Activated CD4-positive, alpha-beta T cell treated with anti-CD3 and anti-CD28 coated beads, Interleukin-2, Interleukin-6, amounts not matched to agents 100 ng/mL and 50 ng/mL, durations not matched to agents 16 hours and 8 hours (primary cell): ENCODE data around the gene KIF14.
"Not testable (repeated sequence)": the region's sequence is repeated elsewhere in the genome, so short reads cannot be mapped to it uniquely, and the experiment has no call there.

ENCODE experiments used
- DNase-seq: peaks from one replicate; pipeline ENCODE4 v3.0.0-alpha.2; 2020

KIF14 gene

DNA sequence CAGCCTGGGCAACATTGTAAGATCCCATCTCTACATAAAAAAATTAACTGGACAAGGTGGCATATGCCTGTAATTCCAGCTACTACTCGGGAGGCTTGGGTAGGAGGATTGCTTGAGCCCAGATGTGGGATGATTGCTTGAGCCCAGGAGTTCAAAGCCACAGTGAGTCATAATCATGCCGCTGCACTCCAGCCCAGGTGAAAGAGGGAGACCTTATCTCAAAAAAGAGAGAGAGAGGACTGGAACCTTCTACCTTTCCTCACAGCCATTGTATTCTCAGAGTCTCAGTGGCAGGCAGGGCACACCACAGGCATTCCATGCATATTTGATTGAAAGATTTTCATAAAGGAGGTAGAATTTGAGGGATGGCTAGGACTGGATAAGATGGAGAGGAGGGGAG, 78.4 kb downstream of the KIF14 start:
- DNase-seq: no peak

DNA sequence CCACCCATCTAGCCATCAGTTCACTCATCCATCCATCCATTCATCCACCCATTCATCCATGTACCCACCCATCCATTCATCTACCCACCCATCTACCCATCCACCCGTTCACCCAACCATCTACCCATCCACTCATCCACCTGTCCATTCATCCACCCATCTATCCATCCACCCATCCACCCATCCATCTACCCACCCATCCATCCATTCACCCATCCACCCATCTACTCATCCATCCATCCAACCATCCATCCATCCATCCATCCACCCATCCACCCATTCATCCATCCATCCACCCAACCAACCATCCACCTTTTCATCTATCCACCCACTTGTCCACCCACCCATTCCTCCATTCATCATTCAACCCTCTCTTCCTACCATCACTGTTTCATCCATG, 80.3 kb downstream of the KIF14 start:
- DNase-seq: no peak

DNA sequence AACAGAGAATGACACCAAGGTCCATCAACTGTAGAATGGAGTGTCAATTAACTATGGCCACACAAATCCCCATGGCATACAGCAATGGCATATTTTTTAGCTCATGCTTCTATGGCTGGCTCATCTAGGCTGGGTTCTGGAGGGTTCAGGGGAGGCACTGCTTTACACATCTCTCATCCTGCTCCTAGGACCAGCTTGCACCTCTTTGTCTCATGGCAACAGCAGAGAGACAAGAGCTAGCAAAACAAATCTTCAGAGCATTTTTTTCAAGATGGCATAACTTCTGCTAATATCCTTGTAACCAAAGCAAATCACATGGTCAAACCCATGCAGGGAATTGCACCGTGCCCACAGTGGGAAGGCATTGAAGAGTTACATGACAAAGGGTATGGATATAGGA, 82.4 kb downstream of the KIF14 start:
- DNase-seq: no peak

DNA sequence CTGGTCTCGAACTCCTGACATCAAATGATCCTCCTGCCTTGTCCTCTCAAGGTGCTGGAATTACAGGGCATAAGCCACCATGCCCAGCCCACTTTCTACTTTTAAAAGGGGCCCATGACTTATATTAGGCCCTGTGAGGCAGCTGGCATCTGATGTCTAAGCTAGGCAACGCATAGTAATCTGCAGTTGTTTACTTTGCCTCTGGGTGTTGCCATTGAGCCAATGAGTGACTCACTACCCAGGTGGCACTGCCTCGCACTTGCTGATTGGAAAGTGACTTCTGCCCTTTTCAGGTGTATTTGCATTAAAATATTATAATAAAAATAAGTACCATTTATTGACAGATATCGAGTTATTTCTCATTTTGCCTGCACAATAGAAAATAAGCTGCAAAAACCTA, 84.9 kb downstream of the KIF14 start:
- DNase-seq: peak; percentile 30

DNA sequence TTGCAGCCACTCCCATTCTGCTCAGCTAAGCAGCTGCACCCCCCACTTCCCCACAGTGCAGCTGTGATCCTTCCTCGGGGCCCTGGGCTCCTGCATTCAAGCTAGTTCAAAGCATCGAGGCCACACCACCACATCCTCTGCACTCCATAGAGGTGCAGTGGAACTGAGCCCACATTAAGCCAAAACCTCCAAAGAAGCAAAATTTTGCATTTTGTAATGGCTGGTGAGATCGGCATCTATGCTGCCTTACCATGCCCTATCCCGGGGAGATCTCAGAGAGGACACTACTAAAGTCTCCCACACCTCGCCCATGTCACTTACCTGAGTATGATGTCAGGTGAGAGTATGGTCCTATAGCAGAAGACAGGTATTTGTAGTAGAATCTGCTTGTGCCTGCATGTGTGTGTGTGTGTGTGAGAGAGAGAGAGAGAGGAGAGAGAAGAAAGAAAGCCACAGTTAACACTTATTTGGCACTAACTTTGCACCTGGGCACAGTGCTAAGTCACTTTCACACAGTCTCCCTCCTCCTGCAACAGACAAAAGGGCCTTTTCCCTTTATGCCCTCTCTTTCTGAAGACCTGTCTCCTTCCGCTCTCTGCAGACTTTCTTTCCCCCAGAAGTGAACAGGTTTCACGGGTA, 89.8 kb downstream of the KIF14 start:
- DNase-seq: no peak

DNA sequence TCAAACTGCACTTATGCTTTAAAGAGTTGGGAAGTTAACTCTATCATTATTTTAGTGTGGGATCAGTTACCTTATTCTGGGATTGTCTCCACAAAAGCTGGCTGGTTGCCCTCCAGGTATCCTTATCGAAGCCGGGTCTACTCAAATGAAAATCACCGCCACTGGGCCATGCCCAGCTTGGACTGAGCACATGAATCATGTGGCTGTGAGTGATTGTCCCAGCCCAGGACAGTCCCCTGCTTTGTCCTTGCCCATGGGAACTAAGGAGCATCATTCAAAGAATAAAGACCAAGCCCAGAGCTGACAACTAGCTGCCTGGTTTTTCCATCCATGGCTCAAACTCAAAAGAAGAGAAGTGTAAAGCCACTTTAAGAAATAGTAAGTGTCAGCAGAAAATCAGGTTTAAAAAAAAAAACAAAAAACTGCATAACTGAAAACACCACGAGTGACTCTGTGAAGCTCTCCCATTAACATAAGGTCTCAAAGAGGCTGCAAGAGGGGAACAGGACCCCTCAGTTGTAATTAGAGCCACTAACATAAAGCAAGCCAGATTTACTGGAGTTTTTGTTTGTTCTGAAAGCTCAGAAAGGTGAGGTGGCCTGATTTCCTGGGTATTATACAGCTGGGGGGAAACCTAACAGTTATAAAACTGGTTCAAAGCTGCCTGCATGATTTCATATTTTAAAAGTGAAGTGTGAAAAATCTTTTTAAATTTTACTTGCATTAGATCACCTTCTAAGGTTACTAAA, 91.5 kb downstream of the KIF14 start:
- DNase-seq: no peak

DNA sequence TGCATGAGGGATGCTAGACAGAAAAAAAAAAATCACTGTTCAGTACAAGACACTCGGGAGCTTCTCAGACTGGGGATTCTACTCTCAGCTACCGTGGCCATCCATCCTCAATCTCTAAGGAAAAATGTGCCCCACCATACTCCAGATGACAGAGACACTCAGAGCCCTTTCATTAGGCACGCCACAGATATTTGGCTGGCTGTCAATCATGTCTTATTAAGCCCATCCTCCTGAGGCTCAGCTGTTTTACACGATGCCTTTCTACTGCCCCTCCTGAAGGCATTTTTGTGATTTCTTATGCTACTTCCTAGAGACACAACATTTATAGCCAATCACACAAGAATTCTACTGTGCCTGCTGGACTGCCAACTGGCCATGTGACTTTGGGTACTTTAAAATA, 92.9 kb downstream of the KIF14 start:
- no peak for DNase-seq

DNA sequence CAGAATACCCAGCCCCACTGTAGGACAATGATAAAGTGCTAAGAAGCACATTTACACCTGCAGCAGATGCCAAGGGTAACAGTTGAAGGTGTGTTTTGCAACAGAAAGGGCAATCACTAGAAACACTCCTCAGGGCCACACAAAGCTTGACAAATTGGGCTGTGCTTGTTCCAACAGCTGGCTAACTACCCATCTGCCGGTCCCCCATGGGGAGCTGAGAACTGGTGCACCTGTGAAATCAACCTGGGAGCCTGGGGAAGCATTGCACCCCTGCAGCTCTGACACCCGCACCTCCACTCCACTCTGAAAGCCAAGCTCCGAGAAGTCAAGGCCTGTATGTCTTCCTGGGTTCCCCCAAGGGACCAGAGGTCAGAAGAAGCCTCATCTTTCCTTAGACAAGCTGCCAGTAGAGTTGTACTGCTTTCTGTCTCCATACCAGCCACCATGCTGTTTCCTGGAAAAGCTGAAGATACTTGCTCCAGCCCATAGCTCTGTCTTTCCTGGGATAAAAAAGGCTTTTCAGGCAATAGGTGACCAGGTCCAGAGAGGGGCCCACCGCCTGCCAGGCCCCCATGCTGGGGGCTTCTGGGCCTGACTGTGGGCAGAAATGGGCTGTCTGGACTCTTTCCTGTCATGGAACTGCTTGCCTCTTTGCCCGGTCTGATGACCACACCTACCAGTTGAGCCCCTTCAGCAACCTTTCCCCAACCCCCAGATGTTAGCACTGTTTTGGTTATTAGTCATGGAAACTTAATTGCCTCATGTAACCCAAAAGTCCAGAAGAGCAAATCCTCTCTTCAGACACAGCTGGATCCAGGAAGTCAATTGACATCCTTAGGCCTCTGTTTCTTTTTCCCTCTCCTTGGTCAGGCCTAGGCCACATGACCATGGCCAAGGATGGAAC, 93.6 kb downstream of the KIF14 start:
- DNase-seq: no peak

DNA sequence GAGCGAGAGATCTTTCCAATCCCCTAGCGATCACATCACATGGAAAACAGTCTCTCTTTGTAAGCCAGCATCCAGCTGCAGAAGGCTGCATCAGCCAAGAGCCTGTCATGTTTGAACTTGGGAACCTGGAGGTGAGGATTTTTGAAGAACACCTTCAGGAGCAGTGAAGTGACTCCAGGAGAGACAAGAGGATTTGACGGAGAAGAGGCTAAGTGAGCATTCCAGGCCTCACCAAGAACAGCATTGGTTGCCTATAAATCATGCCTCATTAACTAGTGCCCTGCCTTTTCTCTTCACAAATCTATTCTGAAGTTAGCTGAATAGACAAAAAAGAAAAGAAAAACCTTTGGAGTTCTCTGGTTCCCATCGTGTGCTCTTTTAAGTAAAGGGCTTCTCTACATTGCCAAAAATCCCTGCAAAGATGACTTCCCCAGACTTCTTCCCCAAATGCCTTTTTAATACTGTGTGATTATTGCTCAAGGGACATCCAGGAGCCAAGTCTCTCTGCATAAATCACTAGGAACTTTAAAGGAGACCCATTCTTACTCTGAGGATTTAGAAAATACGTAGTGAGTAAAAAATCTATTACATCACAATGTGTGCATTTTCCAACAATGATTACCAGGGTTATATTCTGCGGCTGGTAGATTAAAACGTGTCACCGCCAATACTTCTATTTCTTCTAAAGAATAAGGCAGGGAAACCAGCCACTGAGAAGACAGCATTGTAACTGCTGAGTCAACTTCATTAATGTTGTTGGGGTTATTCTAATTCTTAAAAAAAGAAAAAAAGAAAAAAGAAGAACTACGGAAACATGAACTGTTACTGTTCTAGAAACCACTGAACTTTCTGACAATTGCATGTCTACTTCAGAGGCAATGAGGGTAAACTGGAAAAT, 95.2 kb downstream of the KIF14 start:
- no peak for DNase-seq

DNA sequence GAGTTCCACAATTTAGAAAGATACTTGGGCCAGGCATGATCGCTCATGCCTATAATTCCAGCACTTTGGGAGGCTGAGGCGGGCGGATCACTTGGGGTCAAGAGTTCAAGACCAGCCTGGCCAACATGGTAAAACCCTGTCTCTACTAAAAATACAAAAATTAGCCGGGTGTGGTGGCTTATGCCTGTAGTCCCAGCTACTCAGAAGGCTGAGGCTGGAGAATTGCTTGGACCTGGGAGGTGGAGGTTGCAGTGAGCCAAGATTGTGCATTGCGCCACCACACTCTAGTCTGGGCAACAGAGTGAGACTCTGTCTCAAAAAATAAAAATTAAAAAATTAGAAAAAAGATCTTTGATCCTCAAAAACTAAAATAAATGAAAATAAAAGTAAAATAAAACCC, 96.0 kb downstream of the KIF14 start:
- DNase-seq: not testable (repeated sequence)

DNA sequence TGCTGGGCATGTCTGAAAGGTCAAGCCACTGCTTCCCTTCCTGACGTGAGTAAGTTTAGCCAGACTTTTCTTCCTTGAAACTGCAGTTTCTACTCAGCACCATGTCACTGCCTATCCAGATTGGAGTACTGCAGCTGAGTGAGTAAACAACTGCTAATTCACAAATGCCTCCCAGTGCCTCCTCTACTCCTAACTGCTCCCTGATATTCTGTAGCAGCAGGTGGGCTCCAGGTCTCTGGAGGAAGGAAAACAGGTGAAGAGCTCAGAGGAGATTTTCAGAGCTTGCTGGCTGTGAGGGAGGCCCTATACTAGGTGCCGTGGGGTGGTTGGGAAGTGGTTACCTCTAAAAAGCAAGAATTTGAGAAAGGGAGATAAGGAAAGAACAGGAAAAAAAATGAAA, 96.5 kb downstream of the KIF14 start:
- DNase-seq: no peak

DNA sequence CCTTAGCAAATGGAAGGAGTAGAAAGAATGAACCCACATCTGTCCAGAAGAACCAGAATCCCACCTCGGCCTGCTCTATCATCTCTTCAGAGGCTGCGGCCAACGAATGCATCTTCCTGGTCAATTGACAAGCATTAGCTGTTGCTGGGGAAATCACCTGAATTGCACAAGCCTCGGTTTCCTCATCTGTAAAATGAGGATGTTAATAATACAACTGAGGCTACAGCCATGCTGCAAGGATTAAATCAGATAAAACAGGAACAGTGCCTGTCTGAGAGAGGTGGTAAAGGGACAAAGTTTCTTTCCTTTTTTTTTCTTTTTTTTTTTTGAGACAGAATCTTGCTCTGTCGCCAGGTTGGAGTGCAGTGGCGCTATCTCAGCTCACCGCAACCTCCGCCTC, 99.8 kb downstream of the KIF14 start:
- DNase-seq: no peak

DNA sequence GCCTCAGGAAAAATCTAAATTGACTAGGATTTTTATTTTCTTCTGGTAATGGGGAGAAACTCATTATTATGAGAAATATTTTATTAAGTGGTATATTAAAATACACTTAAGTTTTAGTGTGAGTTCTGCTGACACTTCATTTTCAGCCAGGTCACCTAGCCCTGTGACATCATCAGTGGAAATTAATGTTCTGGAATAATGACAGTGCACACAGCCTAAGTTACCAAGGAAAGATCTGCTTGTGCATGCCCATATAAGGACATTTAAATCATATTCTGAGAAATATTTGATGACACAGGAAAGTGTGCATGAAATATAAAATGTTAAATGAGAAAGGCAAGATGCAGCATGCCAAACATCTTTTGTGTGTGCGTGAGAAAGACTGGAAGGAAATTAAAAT, 102.0 kb downstream of the KIF14 start:
- no peak for DNase-seq

DNA sequence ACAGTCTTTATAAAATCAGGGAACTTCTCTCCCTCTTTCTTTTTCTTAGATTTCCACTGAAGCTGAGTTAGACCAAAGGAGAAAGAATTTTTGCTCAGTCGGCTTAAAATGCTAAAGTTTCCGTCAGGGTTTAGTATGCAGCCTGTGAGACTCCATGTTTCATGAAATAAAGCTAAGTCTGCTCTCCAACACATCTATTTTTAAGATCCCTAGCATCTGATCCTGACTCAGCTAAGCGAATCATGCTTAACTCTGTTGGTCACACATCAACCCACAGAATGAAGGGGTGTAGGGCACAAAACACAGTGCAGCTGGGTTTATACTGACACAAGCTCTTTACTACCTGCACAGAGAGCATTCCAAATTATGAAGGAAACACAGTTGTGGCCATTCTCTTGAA, 108.4 kb downstream of the KIF14 start:
- no peak for DNase-seq

DNA sequence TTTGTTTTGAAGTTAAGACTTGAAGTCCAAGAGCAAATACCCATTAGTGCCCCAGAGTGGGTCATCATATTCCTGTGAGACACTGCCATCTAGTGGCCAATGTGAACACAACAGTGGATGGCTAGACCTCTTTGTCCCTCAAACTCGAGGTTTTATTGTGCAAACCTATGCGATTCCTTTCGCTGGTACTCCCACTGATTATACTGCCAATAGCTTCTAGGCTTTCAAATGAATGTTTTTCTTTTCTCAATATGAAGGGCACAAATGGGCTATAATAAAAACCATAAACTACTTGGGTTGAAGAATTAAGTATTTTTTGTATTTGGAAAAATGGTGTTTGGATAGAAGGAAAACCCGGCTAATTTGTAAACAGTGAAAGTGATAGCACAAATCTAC, 110.3 kb downstream of the KIF14 start:
- peak; percentile 84 for DNase-seq

DNA sequence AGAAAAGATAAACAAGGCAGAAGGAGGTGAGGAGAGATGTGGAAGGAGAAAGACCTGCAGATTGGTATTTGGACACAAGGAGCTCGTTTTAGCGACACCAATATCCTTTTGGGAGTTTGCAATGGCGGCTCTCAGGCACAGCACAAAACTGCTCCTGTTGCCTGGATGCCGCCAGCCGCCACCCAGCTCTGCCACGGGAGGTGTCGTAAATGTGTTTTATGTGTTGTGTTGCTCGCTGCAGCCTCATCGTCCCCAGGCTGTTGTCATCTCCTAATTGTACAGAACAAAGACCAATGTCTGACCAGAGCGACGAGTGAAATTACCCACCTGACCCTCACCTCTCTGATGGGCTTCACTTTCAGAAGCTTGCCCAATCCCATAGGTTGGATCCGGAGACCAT, 114.1 kb downstream of the KIF14 start:
- DNase-seq: no peak

DNA sequence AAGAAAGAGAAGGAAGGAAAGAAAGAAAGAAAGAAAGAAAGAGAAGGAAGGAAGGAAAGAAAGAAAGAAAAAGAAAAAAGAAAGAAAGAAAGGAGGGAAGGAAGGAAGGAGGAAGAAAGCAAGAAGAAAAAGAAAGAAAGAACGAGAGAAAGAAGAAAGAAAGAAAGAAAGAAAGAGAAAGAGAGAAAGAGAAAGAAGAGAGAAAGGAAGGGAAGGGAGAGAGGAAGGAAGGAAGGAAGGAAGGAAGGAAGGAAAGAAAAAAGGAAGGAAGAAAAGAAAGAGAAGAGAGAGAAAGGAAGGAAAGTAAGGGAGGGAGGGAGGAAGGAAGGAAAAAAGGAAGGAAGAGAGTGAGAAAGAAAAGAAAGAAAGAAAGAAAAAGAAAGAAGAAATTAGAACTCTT, 115.3 kb downstream of the KIF14 start:
- DNase-seq: no peak
